Neural cell (in vitro differentiated cells): ENCODE data around the gene GMPPB. TPM values are rescaled to one million over a fixed set of nuclear protein-coding genes. Genes with fewer than 3 reads are reported as not detected.

Experiments used
- H2AFZ ChIP-seq: fragments of 200-600, 300-800 bp; sonication (generic), shearing (Covaris generic); 2 replicates; pipeline ENCODE4 v1.6.0; 2014; ENCODE audit warnings: low read depth, mild to moderate bottlenecking, antibody characterized with exemption, low read length, moderate library complexity
- H3F3A ChIP-seq: fragments of 200-600 bp; shearing (Covaris generic); 2 replicates; pipeline ENCODE4 v1.6.1; 2016; ENCODE audit warnings: mild to moderate bottlenecking, moderate library complexity, mixed read lengths, antibody characterized with exemption, low read length; ENCODE audit not compliant: insufficient read depth, poor library complexity, severe bottlenecking
- H3K27ac ChIP-seq: fragments of 200-600, 300-800 bp; sonication (generic), shearing (Covaris generic); 2 replicates; pipeline ENCODE4 v1.5.1; 2014; ENCODE audit warnings: mild to moderate bottlenecking, low read length, moderate library complexity
- H3K27me3 ChIP-seq: fragments of 300-800, 200-600 bp; sonication (generic), shearing (Covaris generic); 2 replicates; pipeline ENCODE4 v1.6.0; 2014; ENCODE audit warnings: mild to moderate bottlenecking, low read depth, low read length, moderate library complexity; ENCODE audit not compliant: insufficient read depth
- H3K36me3 ChIP-seq: fragments of 300-800, 200-600 bp; sonication (generic), shearing (Covaris generic); 2 replicates; pipeline ENCODE4 v1.5.1; 2014; ENCODE audit warnings: mild to moderate bottlenecking, antibody characterized with exemption, low read length, moderate library complexity; ENCODE audit not compliant: insufficient read depth
- H3K4me2 ChIP-seq: fragments of 300-800, 200-600 bp; sonication (generic), shearing (Covaris generic); 2 replicates; pipeline ENCODE4 v1.6.0; 2014; ENCODE audit warnings: mild to moderate bottlenecking, low read length
- H3K4me3 ChIP-seq: fragments of 300-800, 200-600 bp; sonication (generic), shearing (Covaris generic); 2 replicates; pipeline ENCODE4 v1.5.1; 2014; ENCODE audit warnings: mild to moderate bottlenecking, low read length, moderate library complexity
- H3K79me2 ChIP-seq: fragments of 200-600 bp; shearing (Covaris generic); replicated peaks from 2 replicates; pipeline ENCODE4 v1.6.0; 2014; ENCODE audit warnings: mild to moderate bottlenecking, low read length, moderate library complexity; ENCODE audit not compliant: insufficient read depth
- H3K9ac ChIP-seq: fragments of 300-800, 200-600 bp; sonication (generic), shearing (Covaris generic); 2 replicates; pipeline ENCODE4 v1.6.1; 2016; ENCODE audit warnings: mild to moderate bottlenecking, low read length, mixed read lengths
- H3K9me2 ChIP-seq: fragments of 200-600 bp; shearing (Covaris generic); 2 replicates; pipeline ENCODE4 v1.6.1; 2016; ENCODE audit warnings: mild to moderate bottlenecking, low read length, mixed read lengths; ENCODE audit not compliant: insufficient read depth
- H3K9me3 ChIP-seq: fragments of 200-600, 300-800 bp; sonication (generic), shearing (Covaris generic); 2 replicates; pipeline ENCODE4 v1.6.1; 2016; ENCODE audit warnings: mild to moderate bottlenecking, mixed run types, low read length, moderate library complexity, mixed read lengths
- H4K20me1 ChIP-seq: fragments of 200-600 bp; shearing (Covaris generic); 2 replicates; pipeline ENCODE4 v1.6.1; 2016; ENCODE audit warnings: mild to moderate bottlenecking, mixed run types; ENCODE audit not compliant: insufficient read depth
- CTCF ChIP-seq: fragments of 450-650 bp; IDR thresholded peaks from 2 replicates; pipeline ENCODE4 v1.5.1; 2014; ENCODE audit warnings: antibody characterized with exemption, mild to moderate bottlenecking, moderate library complexity; ENCODE audit not compliant: poor library complexity, severe bottlenecking
- EP300 ChIP-seq: fragments of 450-650 bp; conservative IDR thresholded peaks from 2 replicates; pipeline ENCODE4 v1.6.1; 2014; ENCODE audit warnings: antibody characterized with exemption, mild to moderate bottlenecking, moderate library complexity; ENCODE audit not compliant: poor library complexity, severe bottlenecking
- EZH2 ChIP-seq: fragments of 200-600, 300-800 bp; shearing (Covaris generic), sonication (generic); IDR thresholded peaks from 2 replicates; pipeline ENCODE4 v1.6.1; 2014; ENCODE audit warnings: antibody characterized with exemption, low read length, borderline replicate concordance, mild to moderate bottlenecking; ENCODE audit not compliant: insufficient read depth, poor library complexity, severe bottlenecking
- MXI1 ChIP-seq: fragments of 450-650 bp; conservative IDR thresholded peaks from 2 replicates; pipeline ENCODE4 v1.6.1; 2014; ENCODE audit warnings: antibody characterized with exemption, mild to moderate bottlenecking; ENCODE audit not compliant: poor library complexity, severe bottlenecking
- POLR2AphosphoS5 ChIP-seq: IDR thresholded peaks from 2 replicates; pipeline ENCODE4 v1.6.1; 2012
- RAD21 ChIP-seq: fragments of 450-650 bp; conservative IDR thresholded peaks from 2 replicates; pipeline ENCODE4 v1.6.1; 2014; ENCODE audit warnings: antibody characterized with exemption, mild to moderate bottlenecking, moderate library complexity
- REST ChIP-seq: IDR thresholded peaks from 2 replicates; pipeline ENCODE4 v1.6.1; 2012; ENCODE audit warnings: borderline replicate concordance
- SMC3 ChIP-seq: fragments of 450-650 bp; conservative IDR thresholded peaks from 2 replicates; pipeline ENCODE4 v1.6.1; 2014; ENCODE audit warnings: antibody characterized with exemption, mild to moderate bottlenecking, moderate library complexity; ENCODE audit not compliant: poor library complexity
- TAF1 ChIP-seq: IDR thresholded peaks from 2 replicates; pipeline ENCODE4 v1.6.1; 2012; ENCODE audit warnings: low read depth
- polyA plus RNA-seq: library from polyadenylated mRNA; depleted of rRNA; stranded (reverse); fragments of >200 nt; gene quantifications from 2 replicates; pipeline ENCODE4 v1.2.3, GENCODE V29; 2014

GMPPB gene
- polyA plus RNA-seq, 1 donor from 2014 or later: 20.8 TPM

- Histone ChIP-seq H3K9me2 (no peaks in the 10 kb centered on the region), H3K27me3 (no peaks in the 10 kb centered on the region), H3K36me3 (no peaks in the 10 kb centered on the region), H3K9me3 (no peaks in the 10 kb centered on the region), H3K4me3 (no peak overlapping the region), H3K79me2 (no peaks in the 10 kb centered on the region), H3F3A (no peaks in the 10 kb centered on the region), H3K27ac (no peak overlapping the region), H3K9ac (no peak overlapping the region), H4K20me1 (no peaks in the 10 kb centered on the region), H3K4me2 (no peak overlapping the region), H2AFZ (no peak overlapping the region)
- no peak for TF ChIP-seq EZH2
- no peak for TF ChIP-seq EP300
- no peak for TF ChIP-seq POLR2AphosphoS5
- TF ChIP-seq MXI1: no peak
Measured at GRCh38 chr3:49706456-49707112, 17.2 kb downstream of the GMPPB start.

- H3K9me3 ChIP-seq: no peaks in the 10 kb centered on the region
- no peaks in the 10 kb centered on the region for H3K79me2 ChIP-seq
- no peak overlapping the region for H3K4me2 ChIP-seq
- no peaks in the 10 kb centered on the region for H3F3A ChIP-seq
- H3K36me3 ChIP-seq: no peaks in the 10 kb centered on the region
- no peak overlapping the region for H3K27ac ChIP-seq
- H2AFZ ChIP-seq: no peak overlapping the region
- H3K9me2 ChIP-seq: no peaks in the 10 kb centered on the region
- no peak for TF ChIP-seq POLR2AphosphoS5
- TF ChIP-seq EZH2: no peak
- TF ChIP-seq SMC3: no peak
- no peak for TF ChIP-seq MXI1
- no peak for TF ChIP-seq CTCF
- no peak for TF ChIP-seq REST
- no peak for TF ChIP-seq TAF1
- TF ChIP-seq RAD21: no peak
- TF ChIP-seq EP300: no peak
- H3K4me3 ChIP-seq: no peak overlapping the region
- H3K27me3 ChIP-seq: no peaks in the 10 kb centered on the region
- H4K20me1 ChIP-seq: no peaks in the 10 kb centered on the region
- no peak overlapping the region for H3K9ac ChIP-seq
Measured at GRCh38 chr3:49705390-49705960, 18.3 kb downstream of the GMPPB start.
